CD4-positive, CD25-positive, alpha-beta regulatory T cell (primary cell): ENCODE measurements around the gene MRPS9. TPM values are rescaled to one million over a fixed set of nuclear protein-coding genes. Genes with fewer than 3 reads are reported as not detected.

Experiments used
- ATAC-seq, 2 donors: fragments of 150-1000 bp; cut with Tn5 transposase; one replicate each; pipeline ENCODE4 v1.10.0; 2021; ENCODE audit warnings: low read depth in 2 of 2, moderate number of reproducible peaks in 2 of 2, moderate library complexity in 1 of 2
- DNase-seq, 3 donors: peaks; one replicate each; pipeline versions ENCODE4 v3.0.0 to v3.0.0-alpha.2; 2012 to 2022; ENCODE audit warnings: mixed read lengths in 1 of 3
- H3K27ac ChIP-seq: one replicate; pipeline ENCODE4 v1.7.0; 2013; ENCODE audit warnings: mild to moderate bottlenecking, low read length; ENCODE audit not compliant: insufficient read depth, poor library complexity, severe bottlenecking
- H3K27me3 ChIP-seq: one replicate; pipeline ENCODE4 v1.7.0; 2013; ENCODE audit warnings: low read length; ENCODE audit not compliant: control insufficient read depth, insufficient read depth
- H3K36me3 ChIP-seq: one replicate; pipeline ENCODE4 v1.7.0; 2013; ENCODE audit warnings: mild to moderate bottlenecking, low read length, moderate library complexity; ENCODE audit not compliant: control insufficient read depth, insufficient read depth
- H3K4me1 ChIP-seq: 2 replicates; pipeline ENCODE4 v1.7.0; 2013; ENCODE audit warnings: mild to moderate bottlenecking, low read length; ENCODE audit not compliant: insufficient read depth, control insufficient read depth, poor library complexity, severe bottlenecking
- H3K4me3 ChIP-seq: one replicate; pipeline ENCODE4 v1.7.0; 2013; ENCODE audit warnings: low read depth, mild to moderate bottlenecking, low read length, moderate library complexity
- H3K9me3 ChIP-seq, 2 experiments: 1 replicate in 1 of 2; 2 replicates in 1 of 2; pipeline ENCODE4 v1.7.0; 2013; ENCODE audit warnings: low read length in 2 of 2, mild to moderate bottlenecking in 1 of 2, moderate library complexity in 1 of 2; ENCODE audit not compliant: control insufficient read depth in 2 of 2
- H3K27ac Mint-ChIP-seq, 3 donors: one replicate each; pipeline ENCODE4 v1.8.0; 2020 to 2022; ENCODE audit warnings: mild to moderate bottlenecking in 3 of 3, mixed read lengths in 3 of 3, moderate library complexity in 2 of 3
- H3K27me3 Mint-ChIP-seq: one replicate; pipeline ENCODE4 v1.8.0; 2022; ENCODE audit warnings: mild to moderate bottlenecking, mixed read lengths
- H3K36me3 Mint-ChIP-seq: one replicate; pipeline ENCODE4 v1.8.0; 2020; ENCODE audit warnings: mixed read lengths
- H3K4me1 Mint-ChIP-seq, 4 donors: one replicate each; pipeline ENCODE4 v1.8.0; 2020 to 2022; ENCODE audit warnings: mixed read lengths in 4 of 4, mild to moderate bottlenecking in 1 of 4
- H3K4me3 Mint-ChIP-seq, 4 donors: one replicate each; pipeline ENCODE4 v1.8.0; 2020 to 2022; ENCODE audit warnings: mild to moderate bottlenecking in 4 of 4, mixed read lengths in 4 of 4, moderate library complexity in 3 of 4
- H3K9me3 Mint-ChIP-seq, 7 donors: one replicate each; pipeline ENCODE4 v1.8.0; 2020 to 2022; ENCODE audit warnings: mixed read lengths in 7 of 7, mild to moderate bottlenecking in 3 of 7, moderate library complexity in 2 of 7
- polyA plus RNA-seq, 4 donors: library from polyadenylated mRNA; unstranded; fragments of 300-500 nt; fragmentation: Illumina TruSeq; gene quantifications; one replicate each; pipeline ENCODE4 v1.2.3, GENCODE V29; 2021
- total RNA-seq: library from RNA; stranded (reverse); gene quantifications from one replicate; pipeline ENCODE4 v1.2.3, GENCODE V29; 2022

Gene MRPS9
- total and polyA plus RNA-seq, 5 donors from 2014 or later, result 13.2 to 39.6 (median 32.2) TPM

GRCh38 chr2:105125920-105126319 is 88.1 kb downstream of the MRPS9 start:
- Histone ChIP-seq H3K9me3 (no peaks in the 10 kb centered on the region), H3K27ac (no peak overlapping the region), H3K36me3 (no peaks in the 10 kb centered on the region), H3K4me1 (no peaks in the 10 kb centered on the region), H3K27me3 (no peaks in the 10 kb centered on the region), H3K4me3 (no peak overlapping the region)
- H3K4me1 Mint-ChIP-seq, result no peaks in the 10 kb centered on the region
- ATAC-seq, result no peak
- DNase-seq, result no peak
- H3K27me3 Mint-ChIP-seq, result peaks cover 20% of the 10 kb centered on the region
- H3K36me3 Mint-ChIP-seq, result no peaks in the 10 kb centered on the region
- no peak overlapping the region for H3K4me3 Mint-ChIP-seq
- peaks cover 0 to 1% (median 0%) of the 10 kb centered on the region in 7 donors for H3K9me3 Mint-ChIP-seq
- no peak overlapping the region for H3K27ac Mint-ChIP-seq

DNA sequence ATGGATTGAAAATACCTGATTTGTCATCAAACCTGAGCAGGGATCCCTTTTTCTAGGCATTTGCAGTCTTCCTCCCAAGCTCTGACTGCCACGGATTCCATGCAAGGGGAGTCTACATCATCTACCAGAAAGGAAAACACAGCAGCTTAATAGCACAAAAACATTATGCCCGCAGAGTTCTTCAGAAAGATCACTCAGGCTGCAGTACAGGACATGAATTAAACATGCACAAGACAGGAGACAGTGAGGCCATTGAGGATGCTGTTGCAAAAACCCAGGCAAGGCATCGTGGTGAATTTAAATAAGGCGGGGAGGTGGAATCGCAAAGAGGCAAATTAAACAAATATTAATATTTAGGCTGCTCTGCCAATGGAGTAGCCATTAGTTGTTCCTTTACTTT is 88.5 kb downstream of the MRPS9 start:
- no peaks in the 10 kb centered on the region for H3K36me3 ChIP-seq
- H3K4me3 Mint-ChIP-seq, result no peak overlapping the region
- no peak for ATAC-seq
- H3K27me3 ChIP-seq, result no peaks in the 10 kb centered on the region
- peaks cover 20% of the 10 kb centered on the region for H3K27me3 Mint-ChIP-seq
- H3K9me3 ChIP-seq, result no peaks in the 10 kb centered on the region
- no peak for DNase-seq
- no peak overlapping the region for H3K27ac Mint-ChIP-seq
- no peaks in the 10 kb centered on the region for H3K36me3 Mint-ChIP-seq
- H3K27ac ChIP-seq, result no peak overlapping the region
- no peaks in the 10 kb centered on the region for H3K4me1 Mint-ChIP-seq
- H3K4me1 ChIP-seq, result no peaks in the 10 kb centered on the region
- H3K4me3 ChIP-seq, result no peak overlapping the region
- peaks cover 0 to 1% (median 0%) of the 10 kb centered on the region in 7 donors for H3K9me3 Mint-ChIP-seq

GRCh38 chr2:105127289-105127915 is 89.5 kb downstream of the MRPS9 start:
- peaks cover 0 to 1% (median 0%) of the 10 kb centered on the region in 7 donors for H3K9me3 Mint-ChIP-seq
- no peaks in the 10 kb centered on the region for H3K4me1 Mint-ChIP-seq
- H3K27me3 Mint-ChIP-seq, result peaks cover 20% of the 10 kb centered on the region
- no peaks in the 10 kb centered on the region for H3K27me3 ChIP-seq
- H3K27ac Mint-ChIP-seq, result no peak overlapping the region
- H3K27ac ChIP-seq, result no peak overlapping the region
- no peak overlapping the region for H3K4me3 ChIP-seq
- no peaks in the 10 kb centered on the region for H3K36me3 Mint-ChIP-seq
- ATAC-seq (no peak), DNase-seq (no peak)
- no peaks in the 10 kb centered on the region for H3K36me3 ChIP-seq
- no peak overlapping the region for H3K4me3 Mint-ChIP-seq
- no peaks in the 10 kb centered on the region for H3K9me3 ChIP-seq
- no peaks in the 10 kb centered on the region for H3K4me1 ChIP-seq

DNA sequence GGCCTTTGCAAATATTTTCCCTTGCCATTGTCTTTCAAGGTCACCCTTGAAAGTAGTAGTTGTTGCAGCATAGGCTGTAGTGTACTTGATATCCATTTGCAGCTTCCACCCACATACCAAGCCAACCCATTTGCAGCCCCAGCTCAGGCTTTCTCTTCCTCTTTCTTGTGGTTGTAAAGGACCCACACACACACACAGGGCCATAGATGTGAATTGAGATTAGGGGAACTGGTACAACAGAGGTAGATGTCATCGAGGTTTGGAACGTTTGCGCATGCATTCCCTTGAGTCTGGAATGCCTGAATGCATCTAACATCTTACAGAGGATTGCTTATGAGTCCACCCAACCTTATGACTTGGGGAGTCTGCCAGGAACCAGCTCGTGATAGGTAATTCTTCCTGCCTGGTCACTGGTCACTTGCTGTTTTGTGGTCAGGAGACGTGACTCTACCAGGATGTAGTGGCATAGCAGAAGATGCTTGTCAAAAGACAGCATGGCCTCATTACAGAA is 91.9 kb downstream of the MRPS9 start:
- Histone ChIP-seq H3K27ac (no peak overlapping the region), H3K36me3 (no peaks in the 10 kb centered on the region), H3K4me3 (no peak overlapping the region), H3K4me1 (no peaks in the 10 kb centered on the region), H3K27me3 (no peaks in the 10 kb centered on the region), H3K9me3 (no peaks in the 10 kb centered on the region)
- H3K27ac Mint-ChIP-seq, result no peak overlapping the region
- no peak overlapping the region for H3K4me3 Mint-ChIP-seq
- no peaks in the 10 kb centered on the region for H3K4me1 Mint-ChIP-seq
- H3K36me3 Mint-ChIP-seq, result no peaks in the 10 kb centered on the region
- no peak for DNase-seq
- ATAC-seq, result no peak
- peaks cover 17% of the 10 kb centered on the region for H3K27me3 Mint-ChIP-seq
- H3K9me3 Mint-ChIP-seq, result peaks cover 0 to 2% (median 0%) of the 10 kb centered on the region in 7 donors

DNA sequence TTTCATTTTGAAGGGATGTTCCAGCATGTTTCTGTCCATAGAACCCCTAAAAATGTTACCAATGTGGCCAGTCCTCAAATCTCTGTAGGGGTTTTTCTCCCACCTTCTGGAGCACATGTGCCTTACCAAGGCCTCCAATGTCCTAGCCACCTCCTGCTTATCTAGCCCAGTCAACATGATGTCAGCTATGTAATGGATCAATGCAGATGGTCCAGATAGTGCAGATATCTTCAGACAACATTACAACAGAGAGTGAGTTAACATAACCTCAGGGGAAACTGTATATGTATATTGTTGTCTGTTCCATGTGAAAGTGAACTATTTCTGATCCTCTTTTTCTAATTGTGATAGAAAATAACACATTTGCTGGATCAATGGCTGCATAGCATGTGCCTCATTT is 92.7 kb downstream of the MRPS9 start:
- H3K27ac ChIP-seq, result no peak overlapping the region
- no peaks in the 10 kb centered on the region for H3K9me3 ChIP-seq
- Mint-ChIP-seq H3K36me3 (no peaks in the 10 kb centered on the region), H3K27ac (no peak overlapping the region), H3K27me3 (peaks cover 12% of the 10 kb centered on the region), H3K4me1 (no peaks in the 10 kb centered on the region), H3K4me3 (no peak overlapping the region), H3K9me3 (peaks cover 0 to 2% (median 0%) of the 10 kb centered on the region in 7 donors)
- H3K27me3 ChIP-seq, result no peaks in the 10 kb centered on the region
- H3K4me1 ChIP-seq, result no peaks in the 10 kb centered on the region
- no peak overlapping the region for H3K4me3 ChIP-seq
- no peaks in the 10 kb centered on the region for H3K36me3 ChIP-seq
- no peak for DNase-seq
- ATAC-seq, result no peak

DNA sequence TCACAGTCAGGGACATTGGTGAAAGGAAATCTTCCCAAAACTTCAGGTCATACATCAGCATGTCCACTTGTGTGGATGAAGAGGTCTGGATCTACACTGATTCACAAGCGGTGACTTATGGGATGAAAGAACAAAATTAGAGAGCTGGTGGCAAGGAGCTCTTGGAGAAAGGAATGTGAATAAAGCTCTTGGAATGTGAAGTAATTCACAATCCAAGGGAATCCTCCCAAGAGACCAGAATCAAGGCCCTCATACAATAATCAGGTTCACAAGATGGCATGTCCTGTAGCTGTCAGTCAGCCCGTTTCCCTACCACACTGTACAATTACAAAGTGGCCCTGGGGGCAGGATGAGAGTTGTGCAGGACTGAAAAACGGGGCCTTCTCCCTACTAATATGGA is 96.2 kb downstream of the MRPS9 start:
- ATAC-seq, result no peak
- no peak overlapping the region for H3K4me3 Mint-ChIP-seq
- H3K27me3 Mint-ChIP-seq, result peaks cover 9% of the 10 kb centered on the region
- H3K36me3 Mint-ChIP-seq, result no peaks in the 10 kb centered on the region
- peaks cover 0 to 2% (median 0%) of the 10 kb centered on the region in 7 donors for H3K9me3 Mint-ChIP-seq
- H3K27ac Mint-ChIP-seq, result no peak overlapping the region
- DNase-seq, result no peak
- Histone ChIP-seq H3K9me3 (no peaks in the 10 kb centered on the region), H3K27ac (no peak overlapping the region), H3K36me3 (no peaks in the 10 kb centered on the region), H3K27me3 (no peaks in the 10 kb centered on the region), H3K4me1 (no peaks in the 10 kb centered on the region), H3K4me3 (no peak overlapping the region)
- no peaks in the 10 kb centered on the region for H3K4me1 Mint-ChIP-seq

DNA sequence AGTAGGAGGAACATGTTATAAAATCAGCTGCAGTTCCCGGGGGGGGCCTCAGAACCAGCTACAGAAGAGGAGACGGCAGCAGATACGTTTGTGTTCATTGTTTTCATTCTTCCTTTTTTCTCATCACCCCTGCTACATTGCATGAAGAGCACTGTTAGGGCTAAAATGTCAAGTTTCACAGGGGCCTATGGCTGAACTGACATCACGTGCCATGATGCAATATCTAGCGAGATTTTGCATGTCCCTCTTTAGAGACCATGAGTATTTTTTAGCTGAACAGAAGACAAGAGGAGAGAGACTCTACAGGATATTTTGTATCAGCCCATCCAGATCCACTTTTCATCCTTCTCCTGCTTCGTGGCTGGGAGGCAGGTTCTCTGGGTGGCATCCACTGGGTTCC is 97.6 kb downstream of the MRPS9 start:
- H3K9me3 Mint-ChIP-seq, result peaks cover 0 to 2% (median 0%) of the 10 kb centered on the region in 7 donors
- H3K27me3 ChIP-seq, result no peaks in the 10 kb centered on the region
- DNase-seq (no peak), ATAC-seq (no peak)
- no peaks in the 10 kb centered on the region for H3K36me3 ChIP-seq
- no peak overlapping the region for H3K27ac Mint-ChIP-seq
- no peak overlapping the region for H3K4me3 Mint-ChIP-seq
- H3K4me1 ChIP-seq, result no peaks in the 10 kb centered on the region
- H3K4me1 Mint-ChIP-seq, result no peaks in the 10 kb centered on the region
- H3K9me3 ChIP-seq, result no peaks in the 10 kb centered on the region
- no peak overlapping the region for H3K27ac ChIP-seq
- no peak overlapping the region for H3K4me3 ChIP-seq
- peaks cover 19% of the 10 kb centered on the region for H3K27me3 Mint-ChIP-seq
- H3K36me3 Mint-ChIP-seq, result no peaks in the 10 kb centered on the region

- H3K4me1 ChIP-seq, result no peaks in the 10 kb centered on the region
- no peaks in the 10 kb centered on the region for H3K36me3 ChIP-seq
- DNase-seq (no peak), ATAC-seq (no peak)
- no peaks in the 10 kb centered on the region for H3K36me3 Mint-ChIP-seq
- H3K4me3 Mint-ChIP-seq, result no peak overlapping the region
- H3K27ac Mint-ChIP-seq, result no peak overlapping the region
- no peak overlapping the region for H3K4me3 ChIP-seq
- H3K9me3 ChIP-seq, result no peaks in the 10 kb centered on the region
- peaks cover 26% of the 10 kb centered on the region for H3K27me3 Mint-ChIP-seq
- peaks cover 0 to 2% (median 0%) of the 10 kb centered on the region in 7 donors for H3K9me3 Mint-ChIP-seq
- no peak overlapping the region for H3K27ac ChIP-seq
- H3K4me1 Mint-ChIP-seq, result no peaks in the 10 kb centered on the region
- H3K27me3 ChIP-seq, result peaks cover 2% of the 10 kb centered on the region
Measured at GRCh38 chr2:105136394-105136793, 98.5 kb downstream of the MRPS9 start.
